Vagina (tissue), 2 donors: ENCODE results near the gene HOXB7. TPM values are rescaled to one million over a fixed set of nuclear protein-coding genes. Genes with fewer than 3 reads are reported as not detected.

Experiments
- DNase-seq, 2 donors: peaks; one replicate each; pipeline ENCODE4 v3.0.0-alpha.2; 2017; ENCODE audit errors: extremely low spot score in 2 of 2
- H3K27ac ChIP-seq: fragments of 200-600 bp; sonication (generic); one replicate; pipeline ENCODE4 v1.5.1; 2019
- H3K27me3 ChIP-seq: fragments of 200-600 bp; sonication (generic); one replicate; pipeline ENCODE4 v1.5.1; 2019
- H3K36me3 ChIP-seq, 2 donors: fragments of 200-600 bp; sonication (generic); one replicate each; pipeline ENCODE4 v1.5.1; 2017 to 2019
- H3K4me1 ChIP-seq: fragments of 200-600 bp; sonication (generic); one replicate; pipeline ENCODE4 v1.5.1; 2019
- H3K4me3 ChIP-seq, 2 donors: fragments of 200-600 bp; sonication (generic); 1 replicate in 1 of 2; 2 replicates in 1 of 2; pipeline ENCODE4 v1.5.1; 2016 to 2019
- H3K9me3 ChIP-seq: fragments of 200-600 bp; sonication (generic); one replicate; pipeline ENCODE4 v1.5.1; 2019
- CTCF ChIP-seq, 3 experiments: fragments of 450-650 bp in 2 of 3; fragments of 200-600 bp in 1 of 3; sonication (generic) in 1 of 3; IDR thresholded peaks; one replicate each; pipeline ENCODE4 v1.5.1; 2017 to 2019; ENCODE audit warnings: antibody characterized with exemption in 3 of 3, mild to moderate bottlenecking in 2 of 3, moderate library complexity in 2 of 3
- POLR2A ChIP-seq, 2 donors: fragments of 450-650 bp; IDR thresholded peaks; one replicate each; pipeline ENCODE4 v1.6.1; 2017; ENCODE audit warnings: antibody characterized with exemption in 2 of 2, mild to moderate bottlenecking in 2 of 2, moderate library complexity in 2 of 2
- POLR2AphosphoS5 ChIP-seq, 2 donors: sonication (generic); formaldehyde crosslinking; IDR thresholded peaks; one replicate each; pipeline ENCODE4 v1.9.0; 2017; ENCODE audit warnings: antibody characterized with exemption in 2 of 2, mild to moderate bottlenecking in 2 of 2, low read depth in 1 of 2; ENCODE audit not compliant: insufficient read depth in 1 of 2
- intact Hi-C: fragments of 100-400 bp; cut with DNase I; formaldehyde crosslinking; loops from one replicate; pipeline ENCODE4 v1.15.1; 2023
- total RNA-seq: library from RNA; depleted of rRNA; stranded (reverse); fragments of >200 nt; gene quantifications from one replicate; pipeline ENCODE4 v1.2.3, GENCODE V29; 2016

The HOXB7 gene
- total RNA-seq, 1 donor from 2014 or later = 3.2 TPM

DNA sequence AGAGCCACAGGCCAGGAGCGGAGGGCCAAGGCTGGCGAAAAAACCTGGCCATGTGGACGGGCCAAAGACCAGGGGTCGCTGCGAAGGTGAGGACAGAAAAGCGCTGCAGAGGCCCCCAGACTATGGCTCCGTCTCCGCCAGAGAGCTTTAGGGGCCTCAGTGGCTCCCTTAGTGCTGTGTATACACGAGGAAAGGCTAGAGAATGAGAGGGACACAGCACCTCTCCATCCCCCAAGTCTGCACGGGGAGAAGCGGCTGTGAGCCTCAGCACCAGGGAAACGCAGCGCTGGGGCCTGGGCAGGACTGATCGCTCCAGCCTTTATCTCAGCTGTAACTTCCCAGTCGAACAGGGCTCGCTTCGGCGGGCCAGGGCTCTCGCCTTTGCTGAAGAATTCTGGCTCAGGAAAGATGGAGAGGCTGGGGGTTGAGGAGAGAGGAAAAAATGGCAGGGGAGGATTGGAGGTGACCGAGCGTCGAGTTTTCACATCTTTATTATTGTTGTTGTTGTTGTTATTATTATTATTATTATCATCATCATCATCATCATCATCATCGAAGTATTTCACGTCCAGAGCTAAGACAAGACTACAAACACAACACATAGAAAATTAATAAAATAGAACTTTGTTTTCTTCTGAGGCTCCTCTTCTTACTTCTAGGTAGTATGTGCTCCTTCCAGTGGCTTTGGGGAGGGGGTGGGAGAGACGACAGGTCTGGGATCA lies 15.4 kb downstream of the HOXB7 start:
- Histone ChIP-seq H3K27ac (no peak overlapping the region), H3K27me3 (peaks cover 6% of the 10 kb centered on the region)
- intact Hi-C loops = loop anchor here (5.0 to 10.0 kb wide), 2 partner anchors 258 to 571 kb away; no protein-coding TSS in a partner anchor

GRCh38 chr17:48594538-48595277 lies 16.1 kb downstream of the HOXB7 start:
- Histone ChIP-seq H3K4me1 (peaks cover 34% of the 10 kb centered on the region), H3K27me3 (peaks cover 6% of the 10 kb centered on the region)

More for the DNA sequence above, 15.4 kb downstream of the HOXB7 start:
- DNase-seq = no peak
- Histone ChIP-seq H3K4me1 (peaks cover 34% of the 10 kb centered on the region), H3K4me3 (no peak overlapping the region), H3K36me3 (no peaks in the 10 kb centered on the region), H3K9me3 (no peaks in the 10 kb centered on the region)
- no peak for TF ChIP-seq POLR2AphosphoS5 (IDR thresholded peaks at IDR 0.05; ENCODE audit: insufficient read depth in 1 of 2, low read depth in 1 of 2)
- no peak for TF ChIP-seq POLR2A (IDR thresholded peaks at IDR 0.05)
- no peak for TF ChIP-seq CTCF (IDR thresholded peaks at IDR 0.05)

DNA sequence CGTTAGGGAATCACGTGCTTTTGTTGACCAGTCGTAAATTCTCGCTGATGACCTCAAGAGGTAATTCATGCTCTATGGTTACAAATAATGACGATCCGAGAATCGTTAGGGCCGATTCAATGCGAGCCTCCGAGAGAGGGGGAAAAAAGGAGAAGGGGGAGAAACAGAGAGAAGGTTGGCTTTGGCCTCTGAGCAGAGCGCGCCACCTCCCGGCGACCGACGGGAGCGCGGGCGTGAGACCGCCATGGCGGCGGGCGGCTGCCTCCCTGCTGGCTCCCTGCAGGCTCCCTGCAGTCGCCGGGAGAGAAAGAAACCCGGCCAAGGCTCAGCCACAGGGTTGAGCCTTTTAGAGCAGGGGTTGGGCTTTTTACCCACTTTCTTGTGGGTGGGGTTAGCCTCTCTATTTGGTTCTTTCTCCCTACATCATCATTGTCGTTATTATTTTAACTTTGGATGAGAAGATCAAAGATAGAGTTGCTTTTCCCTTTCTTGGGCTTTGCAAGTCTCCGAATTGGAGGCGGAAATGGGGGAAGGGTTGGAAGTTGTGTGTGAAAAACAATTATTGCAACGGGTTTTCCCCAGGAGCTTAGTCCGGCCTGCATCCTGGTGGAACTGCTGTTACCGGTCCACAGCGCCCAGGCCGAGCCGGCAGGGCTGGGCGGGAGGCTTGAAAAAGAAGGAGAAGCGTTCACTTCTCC lies 16.8 kb downstream of the HOXB7 start:
- intact Hi-C loops = loop anchor here (10.0 kb wide), 1 partner anchor 569 kb away; no protein-coding TSS in a partner anchor
- Histone ChIP-seq H3K27ac (no peak overlapping the region), H3K4me3 (peak overlapping the region in 1 of 2 donors; percentile 11), H3K27me3 (peaks cover 6% of the 10 kb centered on the region), H3K9me3 (no peaks in the 10 kb centered on the region), H3K4me1 (peaks cover 34% of the 10 kb centered on the region), H3K36me3 (no peaks in the 10 kb centered on the region)
- TF ChIP-seq POLR2AphosphoS5 (IDR thresholded peaks at IDR 0.05; ENCODE audit: insufficient read depth in 1 of 2, low read depth in 1 of 2) = no peak
- TF ChIP-seq CTCF (IDR thresholded peaks at IDR 0.05) = peak in 2 of 3 experiments; percentile 70 to 75
- no peak for DNase-seq

More at GRCh38 chr17:48594538-48595277, 16.1 kb downstream of the HOXB7 start:
- H3K9me3 ChIP-seq = no peaks in the 10 kb centered on the region
- no peak for DNase-seq
- H3K27ac ChIP-seq = no peak overlapping the region
- intact Hi-C loops = loop anchor here (5.0 to 10.0 kb wide), 2 partner anchors 257 to 570 kb away; no protein-coding TSS in a partner anchor
- no peaks in the 10 kb centered on the region for H3K36me3 ChIP-seq
- TF ChIP-seq CTCF (IDR thresholded peaks at IDR 0.05) = no peak
- no peak for TF ChIP-seq POLR2AphosphoS5 (IDR thresholded peaks at IDR 0.05; ENCODE audit: insufficient read depth in 1 of 2, low read depth in 1 of 2)
- no peak for TF ChIP-seq POLR2A (IDR thresholded peaks at IDR 0.05)
- H3K4me3 ChIP-seq = no peak overlapping the region

- H3K27ac ChIP-seq = no peak within 1 kb of the TSS
- no peaks in the 10 kb centered on the region for H3K36me3 ChIP-seq
- peaks cover 6% of the 10 kb centered on the region for H3K27me3 ChIP-seq
- TF ChIP-seq POLR2AphosphoS5 (IDR thresholded peaks at IDR 0.05; ENCODE audit: insufficient read depth in 1 of 2, low read depth in 1 of 2) = no peak
- TF ChIP-seq CTCF (IDR thresholded peaks at IDR 0.05) = no peak
- TF ChIP-seq POLR2A (IDR thresholded peaks at IDR 0.05) = no peak
- intact Hi-C loops = loop anchor here (10.0 kb wide), 1 partner anchor 568 kb away; no protein-coding TSS in a partner anchor
- peak within 1 kb of the TSS in 1 of 2 donors; percentile 11 for H3K4me3 ChIP-seq
- no peak for DNase-seq
- peaks cover 28% of the 10 kb centered on the region for H3K4me1 ChIP-seq
- H3K9me3 ChIP-seq = no peaks in the 10 kb centered on the region
Measured at GRCh38 chr17:48593126-48593829, 17.5 kb downstream of the HOXB7 start, which contains the start of gene HOXB5. HOXB5 (minus strand) TSS chr17:48593779; CDS start chr17:48593682, 97 bp downstream.
